ENCODE measurements around the gene SEMA6C.
A peak's percentile ranks its signal among the peaks of the same experiment; 100 is the strongest.

SEMA6C gene

DNA sequence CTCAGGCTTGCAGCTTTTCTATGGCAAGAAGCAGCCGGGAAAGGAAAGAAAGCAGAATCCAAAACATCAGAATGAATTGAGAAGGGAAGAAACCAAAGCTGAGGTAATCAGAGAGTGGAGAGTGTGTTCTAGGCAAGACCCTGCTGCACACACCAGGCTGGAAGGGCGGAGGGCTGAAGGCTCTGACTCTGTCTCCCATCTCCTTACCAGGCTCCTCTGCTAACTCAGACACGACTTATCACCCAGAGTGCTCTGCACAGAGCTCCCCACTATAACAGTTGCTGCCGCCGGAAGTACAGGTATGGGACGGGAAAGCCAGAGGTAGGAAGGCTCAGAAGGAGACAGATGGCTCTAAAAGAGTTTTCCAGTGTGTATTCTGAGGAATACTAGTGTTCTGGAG lies 20.7 kb upstream of the SEMA6C start:
- H3K27me3 Mint-ChIP-seq = no peaks in the 10 kb centered on the region
- no peaks in the 10 kb centered on the region for H3K9me3 Mint-ChIP-seq (ENCODE audit: low read depth)
- no peaks in the 10 kb centered on the region for H3K36me3 Mint-ChIP-seq
- H3K4me3 Mint-ChIP-seq = peak overlapping the region; percentile 92
- H3K4me1 Mint-ChIP-seq (ENCODE audit: low read depth) = peaks cover 37% of the 10 kb centered on the region
- peak overlapping the region; percentile 64 for H3K27ac Mint-ChIP-seq

DNA sequence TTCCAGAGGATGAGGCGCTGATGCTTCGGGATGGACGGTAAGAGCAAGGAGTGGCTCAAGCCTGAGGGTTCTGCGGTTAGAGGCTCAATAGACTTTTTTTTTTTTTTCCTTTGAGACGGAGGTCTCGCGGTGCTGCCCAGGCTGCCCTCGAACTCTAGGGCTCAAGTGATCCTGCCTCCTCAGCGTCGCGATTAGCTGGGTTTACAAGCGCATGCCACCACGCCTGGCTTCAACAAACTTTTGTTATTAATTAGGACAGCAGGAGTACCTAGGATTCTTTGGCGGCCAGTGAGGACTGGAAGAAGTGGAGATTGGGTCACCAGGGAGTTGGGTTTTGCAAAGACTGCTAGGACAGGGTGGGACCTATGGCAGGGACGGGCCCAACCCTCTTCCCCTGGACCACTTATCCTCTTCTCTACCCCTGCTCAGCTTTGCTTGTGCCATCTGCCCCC lies 20.1 kb upstream of the SEMA6C start:
- H3K27me3 Mint-ChIP-seq = no peaks in the 10 kb centered on the region
- H3K4me1 Mint-ChIP-seq (ENCODE audit: low read depth) = peaks cover 43% of the 10 kb centered on the region
- peaks cover 4% of the 10 kb centered on the region for H3K36me3 Mint-ChIP-seq
- H3K9me3 Mint-ChIP-seq (ENCODE audit: low read depth) = no peaks in the 10 kb centered on the region
- peak overlapping the region; percentile 96 for H3K27ac Mint-ChIP-seq
- peak overlapping the region; percentile 92 for H3K4me3 Mint-ChIP-seq

DNA sequence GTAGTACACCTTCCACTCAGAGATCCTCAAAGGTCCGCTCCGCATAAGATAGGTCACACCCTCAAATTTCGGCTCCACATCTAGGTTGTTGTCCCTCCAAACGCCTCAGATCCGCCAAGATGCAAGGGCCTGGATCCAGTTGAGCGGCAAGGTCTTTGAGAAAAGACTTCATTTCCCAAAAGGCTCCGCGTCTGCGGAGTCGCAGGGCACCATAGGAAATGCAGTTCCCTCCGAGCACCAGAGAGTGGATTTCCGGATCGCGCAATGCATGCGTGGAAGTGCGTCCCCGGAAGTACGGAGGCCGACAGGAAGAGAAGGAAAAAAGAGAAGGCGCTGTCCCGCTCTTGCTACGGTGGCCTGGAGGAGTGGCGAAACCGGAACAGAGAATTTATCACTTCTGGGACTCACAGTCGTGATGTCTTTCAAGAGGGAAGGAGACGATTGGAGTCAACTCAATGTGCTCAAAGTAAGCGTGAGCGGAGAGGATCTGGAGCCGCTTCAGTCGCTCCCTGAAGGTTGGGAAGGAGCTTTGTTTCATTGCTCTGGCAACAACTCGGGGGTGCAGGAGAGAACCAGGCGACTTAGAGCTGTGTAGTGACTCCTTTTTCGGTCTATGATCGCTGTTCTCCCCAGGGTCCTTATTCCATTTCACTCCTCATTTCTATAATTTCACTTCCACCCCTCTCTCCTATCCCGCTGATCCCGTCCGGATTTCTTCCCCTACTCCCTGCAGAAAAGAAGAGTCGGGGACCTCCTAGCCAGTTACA lies 19.5 kb upstream of the SEMA6C start, which contains the start of the genes LYSMD1 and SCNM1:
TSS of gene LYSMD1 (minus strand) at position 165 of the 767 bp plus-strand sequence. CDS start 644 bp downstream, outside the sequence.
TSS of gene SCNM1 (plus strand) at position 407 of the 767 bp plus-strand sequence. CDS start at position 416, 9 bp downstream.
- H3K27ac Mint-ChIP-seq = peak within 1 kb of the TSS; percentile 96
- peaks cover 45% of the 10 kb centered on the region for H3K4me1 Mint-ChIP-seq (ENCODE audit: low read depth)
- peaks cover 6% of the 10 kb centered on the region for H3K36me3 Mint-ChIP-seq
- H3K9me3 Mint-ChIP-seq (ENCODE audit: low read depth) = no peaks in the 10 kb centered on the region
- H3K27me3 Mint-ChIP-seq = no peaks in the 10 kb centered on the region
- peak within 1 kb of the TSS; percentile 92 for H3K4me3 Mint-ChIP-seq

DNA sequence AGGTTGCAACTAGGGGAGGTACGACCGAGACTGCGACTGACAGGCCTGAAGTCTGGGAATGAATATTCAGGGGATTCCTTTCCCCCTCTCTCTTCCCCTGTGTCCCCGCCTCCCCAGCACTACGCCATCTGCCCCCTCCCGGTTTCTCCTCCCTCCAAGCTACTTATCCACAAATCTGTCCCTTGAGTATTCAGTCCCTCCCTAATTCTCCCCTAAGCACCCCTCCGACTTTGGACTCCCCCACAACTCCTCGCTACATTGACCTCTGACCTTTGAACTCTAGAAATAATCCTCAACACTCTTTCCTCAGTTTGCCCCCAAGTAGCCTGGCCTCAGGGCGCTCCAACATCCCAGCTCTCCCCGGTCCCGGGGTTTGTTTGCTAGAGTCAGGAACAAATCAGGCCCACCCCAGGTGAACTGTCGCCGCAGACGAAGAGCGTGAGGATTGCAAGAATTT lies 18.9 kb upstream of the SEMA6C start:
- Mint-ChIP-seq H3K27ac (peak overlapping the region; percentile 96), H3K27me3 (no peaks in the 10 kb centered on the region), H3K4me1 (ENCODE audit: low read depth) (peaks cover 48% of the 10 kb centered on the region), H3K4me3 (peak overlapping the region; percentile 92), H3K9me3 (ENCODE audit: low read depth) (no peaks in the 10 kb centered on the region), H3K36me3 (peaks cover 6% of the 10 kb centered on the region)

- H3K27me3 Mint-ChIP-seq = no peaks in the 10 kb centered on the region
- peak overlapping the region; percentile 92 for H3K4me3 Mint-ChIP-seq
- peak overlapping the region; percentile 96 for H3K27ac Mint-ChIP-seq
- H3K9me3 Mint-ChIP-seq (ENCODE audit: low read depth) = no peaks in the 10 kb centered on the region
- peaks cover 7% of the 10 kb centered on the region for H3K36me3 Mint-ChIP-seq
- peaks cover 52% of the 10 kb centered on the region for H3K4me1 Mint-ChIP-seq (ENCODE audit: low read depth)
Observed at GRCh38 chr1:151164732-151165280, 18.4 kb upstream of the SEMA6C start.

DNA sequence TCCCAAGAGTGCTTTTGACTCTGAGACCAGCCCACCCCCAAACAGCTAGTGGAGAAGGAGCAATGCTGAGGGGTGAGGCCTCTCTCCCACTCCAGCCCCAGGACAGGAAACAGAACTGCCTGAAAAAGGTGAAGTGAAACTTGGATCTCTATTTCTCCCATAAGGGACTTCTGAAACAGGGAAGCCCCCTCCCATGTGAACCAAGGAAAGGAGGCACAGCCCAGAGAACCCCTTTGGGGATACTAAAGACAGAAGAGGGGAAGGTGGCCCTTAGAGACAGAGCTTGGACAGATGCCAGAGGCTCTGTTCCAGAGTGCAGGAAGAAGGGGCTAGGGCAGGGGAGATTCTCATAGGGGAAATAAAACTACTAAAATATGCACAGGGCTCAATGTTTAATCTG lies 12.9 kb upstream of the SEMA6C start:
- H3K4me3 Mint-ChIP-seq = peak overlapping the region; percentile 67
- H3K4me1 Mint-ChIP-seq (ENCODE audit: low read depth) = peaks cover 56% of the 10 kb centered on the region
- H3K9me3 Mint-ChIP-seq (ENCODE audit: low read depth) = no peaks in the 10 kb centered on the region
- peak overlapping the region; percentile 100 for H3K27ac Mint-ChIP-seq
- H3K36me3 Mint-ChIP-seq = peaks cover 19% of the 10 kb centered on the region
- H3K27me3 Mint-ChIP-seq = no peaks in the 10 kb centered on the region

GRCh38 chr1:151158751-151159251 lies 12.4 kb upstream of the SEMA6C start:
- Mint-ChIP-seq H3K4me1 (ENCODE audit: low read depth) (peaks cover 53% of the 10 kb centered on the region), H3K27ac (peak overlapping the region; percentile 100), H3K9me3 (ENCODE audit: low read depth) (no peaks in the 10 kb centered on the region), H3K4me3 (peak overlapping the region; percentile 98), H3K36me3 (peaks cover 19% of the 10 kb centered on the region), H3K27me3 (no peaks in the 10 kb centered on the region)

GRCh38 chr1:151158326-151158725 lies 11.9 kb upstream of the SEMA6C start:
- H3K4me1 Mint-ChIP-seq (ENCODE audit: low read depth) = peaks cover 51% of the 10 kb centered on the region
- peak overlapping the region; percentile 100 for H3K27ac Mint-ChIP-seq
- H3K4me3 Mint-ChIP-seq = peak overlapping the region; percentile 98
- H3K9me3 Mint-ChIP-seq (ENCODE audit: low read depth) = no peaks in the 10 kb centered on the region
- H3K36me3 Mint-ChIP-seq = peaks cover 19% of the 10 kb centered on the region
- no peaks in the 10 kb centered on the region for H3K27me3 Mint-ChIP-seq

DNA sequence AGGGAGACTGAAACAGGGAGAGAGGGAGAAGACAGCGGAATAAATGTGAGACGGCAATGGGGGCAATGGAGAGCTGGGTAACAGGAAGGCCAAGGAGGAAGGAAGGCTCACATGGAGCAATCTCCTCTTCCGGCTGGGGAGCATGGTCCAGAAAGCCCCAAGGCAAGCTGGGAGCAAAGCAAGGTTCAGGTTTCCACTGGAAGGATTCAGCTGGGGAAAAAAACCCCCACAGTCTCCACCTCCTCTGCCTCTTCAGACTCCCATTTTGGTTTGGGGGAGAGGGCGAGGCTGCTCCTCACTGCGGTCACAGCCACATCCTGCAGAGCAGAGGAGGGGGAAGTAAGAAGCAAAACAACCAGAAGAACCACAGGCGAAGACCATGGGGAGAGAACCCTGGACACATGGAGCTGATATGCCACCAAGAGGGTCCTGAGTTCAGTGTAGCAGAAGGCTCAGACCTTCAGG lies 10.7 kb upstream of the SEMA6C start:
- Mint-ChIP-seq H3K4me1 (ENCODE audit: low read depth) (peaks cover 43% of the 10 kb centered on the region), H3K36me3 (peaks cover 19% of the 10 kb centered on the region), H3K4me3 (peak overlapping the region; percentile 98), H3K27ac (peak overlapping the region; percentile 100), H3K27me3 (no peaks in the 10 kb centered on the region), H3K9me3 (ENCODE audit: low read depth) (no peaks in the 10 kb centered on the region)

DNA sequence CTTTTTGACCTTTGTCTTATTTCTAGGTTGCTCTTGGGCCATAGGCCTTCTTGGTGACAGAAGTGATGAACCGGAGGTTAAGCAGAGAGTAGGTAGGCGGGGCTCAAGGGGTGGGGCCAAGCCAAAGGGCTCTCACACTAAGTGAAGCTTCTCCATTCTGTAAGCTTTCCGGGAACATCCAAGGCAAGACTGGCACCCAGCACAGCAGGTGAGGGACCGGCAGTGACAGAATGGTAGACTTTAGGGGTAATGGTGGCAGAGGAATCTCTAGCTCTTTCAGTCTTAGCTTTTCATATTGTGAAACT lies 10.0 kb upstream of the SEMA6C start, which contains the start of gene TNFAIP8L2:
TSS of gene TNFAIP8L2 (plus strand) at position 135 of the 305 bp plus-strand sequence. CDS start 2,049 bp downstream, outside the sequence.
- Mint-ChIP-seq H3K4me1 (ENCODE audit: low read depth) (peaks cover 37% of the 10 kb centered on the region), H3K27me3 (no peaks in the 10 kb centered on the region), H3K9me3 (ENCODE audit: low read depth) (no peaks in the 10 kb centered on the region), H3K36me3 (peaks cover 14% of the 10 kb centered on the region), H3K4me3 (peak within 1 kb of the TSS; percentile 98), H3K27ac (peak within 1 kb of the TSS; percentile 100)

- H3K27ac Mint-ChIP-seq = no peak overlapping the region
- no peaks in the 10 kb centered on the region for H3K27me3 Mint-ChIP-seq
- H3K36me3 Mint-ChIP-seq = no peaks in the 10 kb centered on the region
- H3K4me3 Mint-ChIP-seq = peak overlapping the region; percentile 97
- peaks cover 12% of the 10 kb centered on the region for H3K4me1 Mint-ChIP-seq (ENCODE audit: low read depth)
- no peaks in the 10 kb centered on the region for H3K9me3 Mint-ChIP-seq (ENCODE audit: low read depth)
Observed at GRCh38 chr1:151147665-151148064, 1.2 kb upstream of the SEMA6C start.

DNA sequence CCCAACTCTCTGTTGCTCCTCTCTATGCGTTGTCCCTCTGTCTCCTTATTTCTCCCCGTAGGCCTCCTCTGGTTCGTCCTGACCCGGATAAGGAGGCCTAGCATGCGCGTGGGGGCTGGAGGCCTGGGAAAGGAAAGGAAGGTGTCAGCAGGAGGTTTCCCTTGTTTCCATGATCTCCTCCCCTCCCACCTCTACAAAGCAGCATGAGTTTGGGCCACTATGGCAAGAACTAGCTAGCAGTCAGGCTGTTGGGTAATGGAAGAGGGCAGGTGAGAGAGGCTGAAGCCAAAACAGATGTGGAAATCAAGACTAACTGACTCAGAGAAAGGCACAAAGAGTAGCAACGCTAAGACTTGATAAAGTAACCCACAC lies 687 bp upstream of the SEMA6C start:
- Mint-ChIP-seq H3K36me3 (no peaks in the 10 kb centered on the region), H3K27me3 (no peaks in the 10 kb centered on the region), H3K9me3 (ENCODE audit: low read depth) (no peaks in the 10 kb centered on the region), H3K4me1 (ENCODE audit: low read depth) (peaks cover 12% of the 10 kb centered on the region), H3K4me3 (peak overlapping the region; percentile 97), H3K27ac (peak overlapping the region; percentile 34)

DNA sequence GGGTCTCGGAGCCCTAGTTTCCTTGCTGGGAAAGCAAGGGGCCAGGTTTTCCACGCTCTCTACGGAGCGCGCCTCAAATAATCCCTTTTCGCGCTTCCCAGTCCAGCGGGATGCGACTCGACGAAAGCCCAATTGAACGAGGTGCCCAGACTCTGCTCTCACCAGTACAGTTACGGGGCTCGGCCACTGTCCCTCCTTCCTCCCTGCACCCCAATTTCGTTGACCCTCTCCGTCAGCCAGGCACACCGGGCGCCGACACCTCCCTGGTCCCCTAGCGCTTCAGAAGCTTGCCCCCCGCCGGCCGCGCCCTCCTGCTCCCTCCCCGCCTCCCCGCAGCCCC lies 389 bp downstream of the SEMA6C start:
- peaks cover 12% of the 10 kb centered on the region for H3K4me1 Mint-ChIP-seq (ENCODE audit: low read depth)
- H3K9me3 Mint-ChIP-seq (ENCODE audit: low read depth) = no peaks in the 10 kb centered on the region
- no peaks in the 10 kb centered on the region for H3K27me3 Mint-ChIP-seq
- peak overlapping the region; percentile 97 for H3K4me3 Mint-ChIP-seq
- peak overlapping the region; percentile 83 for H3K27ac Mint-ChIP-seq
- no peaks in the 10 kb centered on the region for H3K36me3 Mint-ChIP-seq

DNA sequence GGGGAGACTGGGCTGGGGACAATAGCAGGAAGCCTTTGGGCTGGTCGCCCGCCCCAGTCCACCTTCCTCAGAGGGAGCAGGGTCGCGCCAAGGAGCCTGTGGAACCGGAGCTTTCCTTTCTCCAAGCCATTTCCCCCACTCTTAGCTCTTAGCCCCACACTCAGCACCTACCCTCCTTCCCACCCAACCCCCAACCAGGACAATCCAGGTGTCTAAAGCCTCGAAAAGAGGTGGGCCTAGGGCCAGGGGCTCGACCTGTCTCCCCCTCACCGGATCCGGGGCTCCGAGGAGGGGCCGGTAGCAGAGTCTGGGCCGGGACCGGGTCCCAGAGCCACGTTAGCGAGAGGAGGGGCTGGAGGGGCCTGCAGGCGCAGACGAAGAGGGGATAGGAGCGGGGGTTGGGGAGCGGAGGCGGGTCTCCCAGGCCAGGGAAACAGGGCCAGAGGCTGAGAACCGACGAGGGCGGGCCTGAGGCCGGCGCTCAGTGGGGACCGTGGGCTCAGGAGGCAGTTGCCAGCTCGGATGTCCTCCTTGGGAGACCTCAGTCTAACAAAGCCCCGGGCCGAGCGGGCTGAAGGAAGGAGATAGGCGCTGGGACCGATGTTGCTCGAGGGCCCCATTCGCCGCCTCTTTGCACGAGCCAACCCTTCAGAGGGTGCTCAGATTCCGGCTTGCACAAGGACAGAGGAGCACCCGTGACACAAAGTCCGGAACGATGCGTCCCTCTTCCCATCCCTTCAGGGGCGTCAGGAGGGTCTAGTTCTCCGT lies 943 bp downstream of the SEMA6C start:
- no peaks in the 10 kb centered on the region for H3K36me3 Mint-ChIP-seq
- H3K9me3 Mint-ChIP-seq (ENCODE audit: low read depth) = no peaks in the 10 kb centered on the region
- H3K4me1 Mint-ChIP-seq (ENCODE audit: low read depth) = peaks cover 12% of the 10 kb centered on the region
- H3K27me3 Mint-ChIP-seq = no peaks in the 10 kb centered on the region
- H3K4me3 Mint-ChIP-seq = peak overlapping the region; percentile 97
- no peak overlapping the region for H3K27ac Mint-ChIP-seq

Data from activated naive CD8-positive, alpha-beta T cell (primary cell).